Keratinocyte (primary cell): Measurements from ENCODE around the gene SPRED2. TPM values are rescaled to one million over a fixed set of nuclear protein-coding genes. Genes with fewer than 3 reads are reported as not detected.

Experiments
- DNase-seq: peaks from one replicate; pipeline ENCODE4 v3.0.0-alpha.2; 2011; ENCODE audit warnings: low read depth, missing footprints, low spot score
- FAIRE-seq: peaks from 2 replicates; lab custom pipeline; 2011; peaks lifted over from hg19 to GRCh38; lab: Jason Lieb, UNC
- H2AFZ ChIP-seq: 2 replicates; pipeline ENCODE4 v1.6.0; 2012; ENCODE audit warnings: low read length, control low read depth, inconsistent platforms; ENCODE audit not compliant: control insufficient read depth
- H3K27ac ChIP-seq: 2 replicates; pipeline ENCODE4 v1.5.1; 2011; ENCODE audit warnings: low read length; ENCODE audit not compliant: control insufficient read depth, insufficient read depth
- H3K27me3 ChIP-seq: 3 replicates; pipeline ENCODE4 v1.6.0; 2011; ENCODE audit warnings: low read length; ENCODE audit not compliant: control insufficient read depth, insufficient read depth; ENCODE audit errors: extremely low read depth
- H3K36me3 ChIP-seq, 2 experiments: 2 replicates in 1 of 2; 3 replicates in 1 of 2; pipeline ENCODE4 v1.5.1; 2011; ENCODE audit warnings: low read length in 2 of 2, mild to moderate bottlenecking in 1 of 2; ENCODE audit not compliant: control insufficient read depth in 2 of 2, insufficient read depth in 2 of 2; ENCODE audit errors: extremely low read depth in 1 of 2
- H3K4me1 ChIP-seq: 3 replicates; pipeline ENCODE4 v1.5.1; 2011; ENCODE audit warnings: low read length; ENCODE audit not compliant: control insufficient read depth, insufficient read depth; ENCODE audit errors: extremely low read depth
- H3K4me2 ChIP-seq: 3 replicates; pipeline ENCODE4 v1.6.0; 2011; ENCODE audit warnings: low read depth, low read length; ENCODE audit not compliant: control insufficient read depth, insufficient read depth; ENCODE audit errors: extremely low read depth
- H3K4me3 ChIP-seq, 3 experiments: fragments of 200-600 bp in 1 of 3; sonication (generic) in 1 of 3; 2 replicates in 2 of 3; 3 replicates in 1 of 3; pipeline ENCODE4 v1.5.1; 2011 to 2016; ENCODE audit warnings: low read length in 3 of 3, mild to moderate bottlenecking in 3 of 3, control low read depth in 2 of 3, inconsistent platforms in 1 of 3, low read depth in 1 of 3, mixed read lengths in 1 of 3, mixed run types in 1 of 3, moderate library complexity in 1 of 3; ENCODE audit not compliant: control insufficient read depth in 2 of 3, insufficient read depth in 2 of 3; ENCODE audit errors: extremely low read depth in 1 of 3
- H3K79me2 ChIP-seq: 2 replicates; pipeline ENCODE4 v1.6.0; 2012; ENCODE audit warnings: low read length; ENCODE audit not compliant: control insufficient read depth, insufficient read depth
- H3K9ac ChIP-seq: 3 replicates; pipeline ENCODE4 v1.6.0; 2011; ENCODE audit warnings: low read length; ENCODE audit not compliant: control insufficient read depth, insufficient read depth; ENCODE audit errors: extremely low read depth
- H3K9me1 ChIP-seq: 3 replicates; pipeline ENCODE4 v1.6.0; 2011; ENCODE audit warnings: low read length; ENCODE audit not compliant: control insufficient read depth, insufficient read depth; ENCODE audit errors: extremely low read depth
- H3K9me3 ChIP-seq: 2 replicates; pipeline ENCODE4 v1.5.1; 2012; ENCODE audit warnings: low read depth, low read length; ENCODE audit not compliant: control insufficient read depth
- H4K20me1 ChIP-seq: 3 replicates; pipeline ENCODE4 v1.6.0; 2011; ENCODE audit warnings: low read length; ENCODE audit not compliant: control insufficient read depth, insufficient read depth; ENCODE audit errors: extremely low read depth
- CTCF ChIP-seq, 3 experiments: IDR thresholded peaks in 1 of 3; conservative IDR thresholded peaks in 1 of 3; optimal IDR thresholded peaks in 1 of 3; 2 replicates in 2 of 3; 3 replicates in 1 of 3; pipeline versions ENCODE3 to v1.5.1; 2011; ENCODE audit warnings: low read length in 3 of 3, mild to moderate bottlenecking in 3 of 3, moderate library complexity in 2 of 3, control low read depth in 1 of 3, inconsistent platforms in 1 of 3; ENCODE audit not compliant: insufficient read depth in 2 of 3; ENCODE audit errors: extremely low read depth in 1 of 3
- EZH2 ChIP-seq: IDR thresholded peaks from one replicate; pipeline ENCODE4 v1.6.1; 2012; ENCODE audit warnings: inconsistent platforms, mild to moderate bottlenecking, low read length, moderate library complexity
- dilution Hi-C: fragments of 300-500 bp; cut with MboI; formaldehyde crosslinking; loops from one replicate; pipeline ENCODE4 v1.7.0; 2020; ENCODE audit warnings: low sequenced_read_pairs; ENCODE audit not compliant: extremely low pct_ligation_motif_present
- polyA plus RNA-seq, 5 experiments: library from polyadenylated mRNA; depleted of rRNA in 3 of 5; stranded (reverse) in 3 of 5; stranded (forward) in 1 of 5; unstranded in 1 of 5; fragments of >200 nt; gene quantifications; 1 replicate in 1 of 5; 2 replicates in 3 of 5; 3 replicates in 1 of 5; pipeline versions ENCODE4 v1.2.1 to v1.2.3, GENCODE V29; 2011 to 2012; ENCODE audit warnings: missing spikeins in 2 of 5, low read depth in 1 of 5, low replicate concordance in 1 of 5

SPRED2 gene
- polyA plus RNA-seq, 1 donor (not counting 4 experiments of a cell fraction or from before 2014, with no cell fraction given): 26.8 TPM

- Histone ChIP-seq H3K9ac (no peak overlapping the region), H3K9me3 (no peaks in the 10 kb centered on the region), H3K9me1 (no peaks in the 10 kb centered on the region), H3K4me1 (no peaks in the 10 kb centered on the region), H3K36me3 (peaks cover 16 to 29% of the 10 kb centered on the region in 2 experiments), H3K79me2 (peaks cover 10% of the 10 kb centered on the region), H3K4me2 (no peak overlapping the region), H3K27me3 (no peaks in the 10 kb centered on the region), H3K4me3 (no peak overlapping the region), H2AFZ (no peak overlapping the region), H3K27ac (no peak overlapping the region), H4K20me1 (no peaks in the 10 kb centered on the region)
- dilution Hi-C loops: no loop called here
- no peak for DNase-seq
- TF ChIP-seq CTCF (optimal IDR thresholded peaks at IDR 0.05 in 1 of 3, IDR thresholded peaks at IDR 0.05 in 1 of 3, conservative IDR thresholded peaks at IDR 0.05 in 1 of 3; ENCODE audit: extremely low read depth in 1 of 3, insufficient read depth in 2 of 3, low read length in 3 of 3) (no peak), EZH2 (no peak)
- FAIRE-seq: no peak
Measured at GRCh38 chr2:65267008-65267407, 165.4 kb downstream of the SPRED2 start.

- Histone ChIP-seq H3K27me3 (no peaks in the 10 kb centered on the region), H2AFZ (no peak overlapping the region), H3K4me3 (no peak overlapping the region), H4K20me1 (no peaks in the 10 kb centered on the region), H3K27ac (no peak overlapping the region), H3K79me2 (peaks cover 18% of the 10 kb centered on the region), H3K4me2 (no peak overlapping the region), H3K9ac (no peak overlapping the region), H3K4me1 (no peaks in the 10 kb centered on the region), H3K9me1 (no peaks in the 10 kb centered on the region), H3K9me3 (no peaks in the 10 kb centered on the region), H3K36me3 (peaks cover 14 to 29% of the 10 kb centered on the region in 2 experiments)
- DNase-seq (no peak), FAIRE-seq (no peak)
- dilution Hi-C loops: no loop called here
- TF ChIP-seq EZH2: no peak
- no peak for TF ChIP-seq CTCF (optimal IDR thresholded peaks at IDR 0.05 in 1 of 3, IDR thresholded peaks at IDR 0.05 in 1 of 3, conservative IDR thresholded peaks at IDR 0.05 in 1 of 3; ENCODE audit: extremely low read depth in 1 of 3, insufficient read depth in 2 of 3, low read length in 3 of 3)
Measured at GRCh38 chr2:65265671-65266045, 166.7 kb downstream of the SPRED2 start.
